Small intestine (tissue), 7 donors: Measurements from ENCODE around the gene MINAR2. TPM values are rescaled to one million over a fixed set of nuclear protein-coding genes. Genes with fewer than 3 reads are reported as not detected.

ENCODE experiments used
- DNase-seq, 2 donors: peaks; one replicate each; pipeline versions ENCODE4 v3.0.0 to v3.0.0-alpha.2; 2013
- FAIRE-seq: peaks from 2 replicates; lab custom pipeline; 2012; peaks lifted over from hg19 to GRCh38; lab: Jason Lieb, UNC
- H3K27ac ChIP-seq, 3 donors: one replicate each; pipeline ENCODE4 v1.5.1; 2013; ENCODE audit warnings: low read length in 2 of 3, mild to moderate bottlenecking in 2 of 3, control low read depth in 1 of 3, inconsistent platforms in 1 of 3, low read depth in 1 of 3, moderate library complexity in 1 of 3
- H3K27me3 ChIP-seq, 3 donors: one replicate each; pipeline ENCODE4 v1.6.1; 2013; ENCODE audit warnings: low read length in 3 of 3, inconsistent platforms in 1 of 3; ENCODE audit not compliant: control insufficient read depth in 3 of 3, insufficient read depth in 3 of 3
- H3K36me3 ChIP-seq, 3 donors: one replicate each; pipeline ENCODE4 v1.6.1; 2013; ENCODE audit warnings: low read length in 3 of 3, inconsistent platforms in 1 of 3, low read depth in 1 of 3, mild to moderate bottlenecking in 1 of 3, moderate library complexity in 1 of 3; ENCODE audit not compliant: control insufficient read depth in 3 of 3, insufficient read depth in 2 of 3
- H3K4me1 ChIP-seq, 3 donors: one replicate each; pipeline ENCODE4 v1.6.1; 2013; ENCODE audit warnings: low read length in 2 of 3, inconsistent platforms in 1 of 3, low read depth in 1 of 3, mild to moderate bottlenecking in 1 of 3, moderate library complexity in 1 of 3; ENCODE audit not compliant: control insufficient read depth in 3 of 3, insufficient read depth in 2 of 3
- H3K4me3 ChIP-seq, 3 donors: one replicate each; pipeline ENCODE4 v1.5.1; 2013; ENCODE audit warnings: low read length in 3 of 3, control low read depth in 1 of 3, inconsistent platforms in 1 of 3, low read depth in 1 of 3, mild to moderate bottlenecking in 1 of 3, moderate library complexity in 1 of 3
- H3K9me3 ChIP-seq, 2 donors: one replicate each; pipeline ENCODE4 v1.6.1; 2013; ENCODE audit warnings: low read depth in 1 of 2, low read length in 1 of 2; ENCODE audit not compliant: control insufficient read depth in 2 of 2, insufficient read depth in 1 of 2
- WGBS, 3 donors: extraction: QIAGEN DNeasy Blood & Tissue Kit; methylation state at CpG; one replicate each; pipeline ENCODE4 v1.1.7; 2013; 5-methylcytosine and 5-hydroxymethylcytosine counted together
- polyA plus RNA-seq, 4 donors: library from polyadenylated mRNA; stranded (reverse) in 3 of 4; unstranded in 1 of 4; fragments of 200-250 nt in 3 of 4; fragments of 120-200 nt in 1 of 4; gene quantifications; one replicate each; pipeline versions ENCODE4 v1.2.1 to v1.2.3, GENCODE V29; 2013
- donor health status: healthy with polysubstance abuse.
- donor health status: control.
- donor health status: control.
- donor health status: Bipolar disorder and iron deficiency.
- donor health status: healthy.

MINAR2 gene
- polyA plus RNA-seq, 4 donors = 0.03 TPM; not detected in 3

- no peaks in the 10 kb centered on the region for H3K9me3 ChIP-seq
- WGBS, 3 donors = 32 to 58% (median 36%) methylated on average over 3 of the region's 3 CpGs
- no peak overlapping the region for H3K27ac ChIP-seq
- DNase-seq (no peak), FAIRE-seq (no peak)
- H3K4me1 ChIP-seq = no peaks in the 10 kb centered on the region
- H3K36me3 ChIP-seq = no peaks in the 10 kb centered on the region
- no peak overlapping the region for H3K4me3 ChIP-seq
- peaks cover 0 to 4% (median 0%) of the 10 kb centered on the region in 3 donors for H3K27me3 ChIP-seq
Observed at GRCh38 chr5:129807162-129807814, 59.4 kb downstream of the MINAR2 start.

Other genes with a start within 250 kb of the MINAR2 start
- 1 to 10 TPM in 1 of 4 donors, under 1 TPM in 1, not detected in 2; 0.33 to 2.0 TPM for gene CHSY3, start 156.4 kb downstream of the MINAR2 start, polyA plus RNA-seq